HG03097 (cell line): ENCODE measurements around the gene ZSCAN5A.
"Not testable (repeated sequence)": the region's sequence is repeated elsewhere in the genome, so short reads cannot be mapped to it uniquely, and the experiment has no call there.

Experiments used
- ATAC-seq: cut with Tn5 transposase; IDR thresholded peaks from one replicate; pipeline ENCODE4 v1.9.1; 2021; ENCODE audit not compliant: unreplicated experiment, low FRiP score

ZSCAN5A gene

DNA sequence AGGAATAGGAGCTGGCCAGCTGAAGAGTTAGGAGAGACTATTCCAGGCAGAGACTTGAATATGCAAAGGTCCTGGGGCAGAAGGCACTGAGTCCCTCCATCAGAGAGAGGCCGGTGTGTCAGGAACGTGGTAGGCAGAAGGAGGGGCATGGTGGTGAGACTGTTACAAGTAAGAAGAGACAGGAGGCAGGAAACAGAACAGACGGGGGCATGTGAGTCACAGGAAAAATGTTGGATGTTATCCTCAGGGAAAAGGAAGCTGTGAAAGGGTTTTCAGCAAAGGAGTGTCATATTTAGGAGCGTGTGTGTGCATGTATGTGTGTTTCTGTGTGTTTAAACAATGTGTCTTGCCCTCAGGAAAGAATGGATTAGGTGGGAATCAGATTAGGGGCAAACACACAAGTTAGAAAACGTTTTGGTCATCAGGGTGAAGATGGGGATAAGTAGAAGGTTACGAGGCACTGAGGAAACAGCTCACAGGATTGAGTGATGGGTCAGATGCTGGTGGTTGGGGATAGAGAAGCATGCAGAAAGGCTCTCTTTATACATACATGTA lies 41.0 kb downstream of the ZSCAN5A start:
- ATAC-seq: no peak

DNA sequence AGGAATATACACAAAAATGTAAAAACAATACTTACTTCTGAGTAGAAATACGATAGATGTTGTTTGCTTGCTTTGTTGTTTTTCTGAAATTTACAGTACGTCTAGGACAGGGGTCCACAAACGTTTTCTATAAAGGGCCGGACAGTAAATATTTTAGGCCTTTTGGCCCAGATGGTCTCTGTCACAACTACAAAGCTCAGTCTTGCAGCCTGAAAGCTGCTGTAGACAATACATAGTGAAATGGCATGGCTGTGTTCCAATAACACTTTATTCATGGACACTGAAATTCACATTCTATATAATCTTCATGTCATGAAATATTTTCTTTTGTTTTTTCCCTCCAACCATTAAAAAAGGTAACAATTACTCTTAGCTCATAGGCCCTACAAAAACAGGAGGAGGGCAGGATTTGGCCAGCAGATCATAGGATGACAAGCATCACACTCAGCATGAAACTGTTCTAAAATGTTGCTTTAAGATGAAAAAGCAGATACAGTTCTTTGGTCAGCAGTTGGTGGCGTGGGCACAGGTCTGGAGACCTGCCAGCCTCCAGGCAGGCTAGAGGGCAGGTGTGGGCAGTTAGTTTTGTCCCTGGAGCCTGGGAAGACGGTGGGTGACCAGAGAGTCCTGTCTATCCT lies 42.4 kb downstream of the ZSCAN5A start, which contains the start of gene EDDM13:
Gene EDDM13 (plus strand): TSS at position 588 of the 638 bp plus-strand sequence. CDS start 87 bp downstream, outside the sequence.
- ATAC-seq: no peak

DNA sequence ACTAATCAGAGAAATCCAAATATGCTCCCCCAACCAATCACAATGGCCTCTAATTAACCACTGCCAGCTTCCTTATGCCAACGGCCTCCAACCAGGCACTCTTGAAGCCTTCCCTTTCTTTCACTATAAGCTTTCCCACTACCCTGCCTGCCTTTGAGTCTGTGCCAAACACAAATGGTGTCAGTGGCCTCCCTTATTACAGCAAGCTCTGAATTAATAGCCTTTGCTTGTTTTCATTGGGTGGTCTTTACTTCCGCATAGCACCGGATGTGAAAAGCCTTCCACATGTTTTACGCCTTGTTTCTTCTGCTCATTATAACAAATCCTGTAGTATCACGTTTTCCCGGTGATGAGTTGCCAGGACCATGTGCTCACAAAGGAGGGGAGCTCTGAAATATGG lies 43.5 kb downstream of the ZSCAN5A start:
- no peak for ATAC-seq

DNA sequence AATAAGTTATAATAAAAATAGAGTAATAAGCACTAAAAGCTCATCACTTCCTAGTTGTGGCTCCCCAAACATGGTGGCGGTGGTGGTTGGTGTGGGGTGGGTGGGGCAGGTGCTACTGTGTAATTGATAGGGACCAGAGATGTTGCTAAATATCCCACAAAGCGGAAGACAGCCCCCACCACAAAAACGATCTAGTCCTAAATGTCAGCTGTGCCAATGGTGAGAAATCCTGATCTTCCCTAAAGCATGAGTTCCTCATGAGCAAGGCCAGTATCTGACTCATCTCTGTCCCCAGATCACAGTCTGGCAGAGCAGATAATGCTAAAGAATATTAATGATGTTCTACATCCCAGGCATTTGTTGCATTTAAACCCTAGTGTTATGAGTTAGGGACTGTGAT lies 44.0 kb downstream of the ZSCAN5A start:
- no peak for ATAC-seq

DNA sequence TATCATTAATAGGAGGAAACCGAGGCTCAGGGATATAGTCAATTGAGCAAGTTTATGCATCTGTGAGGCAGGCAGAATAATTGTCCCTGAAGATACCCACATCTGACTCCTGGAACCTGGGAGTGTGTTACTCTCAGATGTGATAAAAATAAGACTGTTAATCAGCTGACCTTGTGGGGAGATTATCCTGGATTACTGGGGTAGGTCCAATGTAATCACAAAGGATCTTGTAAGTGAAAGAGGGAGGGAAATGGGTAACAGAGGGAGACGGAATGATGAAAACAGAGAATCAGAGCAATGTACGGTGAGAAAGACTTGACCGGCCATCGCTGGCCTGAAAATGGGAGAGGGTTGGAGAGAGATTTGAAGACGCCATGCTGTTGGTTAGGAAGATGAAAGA lies 45.3 kb downstream of the ZSCAN5A start:
- ATAC-seq: no peak

DNA sequence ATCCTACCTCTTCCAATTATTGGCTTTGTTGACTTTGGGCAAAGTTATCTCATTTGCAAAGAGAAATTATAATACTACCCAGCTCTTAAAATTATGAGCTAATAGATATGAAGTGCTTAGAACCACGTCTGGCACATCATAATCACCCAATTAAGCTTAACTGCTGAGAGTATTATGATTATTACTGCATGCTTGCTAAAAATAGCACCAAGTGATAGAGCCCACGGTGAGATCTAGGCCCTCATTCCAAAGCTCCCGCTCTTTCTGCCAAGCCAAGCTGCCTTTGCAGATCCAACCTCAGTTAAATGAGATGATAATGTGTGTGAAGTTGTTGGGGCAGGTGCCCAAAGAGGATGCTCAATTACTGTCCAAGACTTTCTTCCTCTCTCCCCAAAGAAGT lies 48.6 kb downstream of the ZSCAN5A start:
- ATAC-seq: no peak

DNA sequence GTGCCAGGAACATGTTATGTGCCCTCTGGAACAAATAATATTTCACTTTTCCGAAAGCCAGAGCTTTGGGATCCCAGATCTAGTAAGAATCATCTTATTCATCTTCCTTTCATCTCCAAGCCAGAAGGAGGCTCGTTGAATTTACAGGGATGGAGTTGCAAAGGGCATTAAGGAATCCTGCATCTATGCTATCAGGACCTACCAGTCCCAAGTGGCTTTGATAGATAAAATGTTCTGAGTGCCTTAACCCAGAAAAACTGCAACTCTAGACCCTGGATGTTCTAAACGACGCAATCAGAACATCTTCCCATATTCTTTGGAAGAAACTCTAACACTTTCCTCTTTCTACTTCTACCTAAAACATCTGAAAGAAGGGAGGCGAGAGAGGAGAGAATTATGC lies 51.3 kb downstream of the ZSCAN5A start:
- ATAC-seq: no peak

DNA sequence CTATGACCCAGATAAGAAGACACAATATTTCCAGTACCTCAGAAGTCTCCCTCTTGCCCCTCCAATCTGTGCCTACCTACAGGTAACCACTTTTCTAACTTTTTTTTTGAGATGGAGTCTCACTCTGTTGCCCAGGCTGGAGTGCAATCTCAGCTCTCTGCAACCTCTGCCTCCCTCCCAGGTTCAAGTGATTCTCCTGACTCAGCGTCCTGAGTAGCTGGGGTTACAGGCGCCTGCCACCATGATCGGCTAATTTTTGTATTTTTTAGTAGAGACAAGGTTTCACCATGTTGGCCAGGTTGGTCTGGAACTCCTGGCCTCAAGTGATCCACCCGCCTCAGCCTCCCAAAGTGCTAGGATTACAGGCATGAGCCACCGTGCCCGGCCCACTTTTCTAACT lies 52.7 kb downstream of the ZSCAN5A start:
- ATAC-seq: not testable (repeated sequence)

DNA sequence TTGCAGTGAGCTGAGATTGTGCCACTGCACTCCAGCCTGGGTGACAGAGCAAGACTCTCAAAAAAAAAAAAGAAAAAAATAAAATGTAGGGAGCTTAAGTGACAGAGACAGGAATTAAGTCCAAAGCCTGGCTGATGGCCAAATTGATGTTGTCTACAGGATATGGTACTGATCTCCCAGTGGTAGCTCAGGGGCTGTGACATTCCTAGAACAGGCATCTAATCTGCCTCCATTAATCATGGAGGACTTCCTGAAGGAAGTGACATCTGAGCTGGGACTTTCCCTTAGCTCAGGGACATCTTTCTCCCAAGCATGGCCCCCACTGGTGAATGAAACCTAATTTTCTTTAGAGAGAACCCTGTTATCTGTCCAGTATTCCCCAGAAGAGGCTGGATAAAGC lies 53.5 kb downstream of the ZSCAN5A start:
- no peak for ATAC-seq

DNA sequence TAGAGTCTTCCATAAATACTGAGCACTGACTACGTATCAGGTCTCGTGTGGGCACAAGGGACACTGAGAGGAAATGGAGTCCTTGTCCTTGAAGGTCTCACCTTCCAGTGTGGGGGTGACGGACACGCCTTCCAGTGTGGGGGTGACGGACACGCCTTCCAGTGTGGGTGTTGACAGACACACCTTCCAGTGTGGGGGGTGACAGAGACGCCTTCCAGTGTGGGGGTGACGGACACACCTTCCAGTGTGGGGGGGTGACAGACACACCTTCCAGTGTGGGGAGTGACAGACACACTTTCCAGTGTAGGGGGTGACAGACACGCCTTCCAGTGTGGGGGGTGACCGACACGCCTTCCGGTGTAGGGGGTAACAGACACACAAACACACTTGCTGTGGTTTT lies 56.4 kb downstream of the ZSCAN5A start:
- ATAC-seq: no peak

DNA sequence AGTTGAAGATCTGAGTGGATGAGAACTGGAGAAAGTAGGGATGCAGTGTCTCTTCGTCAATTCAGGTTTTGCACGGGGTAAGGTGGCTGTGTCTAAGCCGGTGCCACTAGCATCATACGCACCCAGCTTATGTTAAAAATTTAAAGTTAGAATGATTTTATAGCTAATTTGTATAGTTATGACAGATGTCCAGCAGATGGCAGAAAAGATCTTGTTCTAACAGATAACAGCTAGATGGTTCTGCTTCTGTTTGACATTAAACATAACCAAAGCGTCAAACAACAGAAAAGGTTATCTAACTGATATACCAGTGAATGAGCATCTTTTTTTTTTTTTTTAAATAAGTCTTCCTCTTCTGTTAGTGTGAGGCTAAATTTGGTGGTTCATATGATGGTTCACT lies 60.9 kb downstream of the ZSCAN5A start:
- ATAC-seq: no peak

DNA sequence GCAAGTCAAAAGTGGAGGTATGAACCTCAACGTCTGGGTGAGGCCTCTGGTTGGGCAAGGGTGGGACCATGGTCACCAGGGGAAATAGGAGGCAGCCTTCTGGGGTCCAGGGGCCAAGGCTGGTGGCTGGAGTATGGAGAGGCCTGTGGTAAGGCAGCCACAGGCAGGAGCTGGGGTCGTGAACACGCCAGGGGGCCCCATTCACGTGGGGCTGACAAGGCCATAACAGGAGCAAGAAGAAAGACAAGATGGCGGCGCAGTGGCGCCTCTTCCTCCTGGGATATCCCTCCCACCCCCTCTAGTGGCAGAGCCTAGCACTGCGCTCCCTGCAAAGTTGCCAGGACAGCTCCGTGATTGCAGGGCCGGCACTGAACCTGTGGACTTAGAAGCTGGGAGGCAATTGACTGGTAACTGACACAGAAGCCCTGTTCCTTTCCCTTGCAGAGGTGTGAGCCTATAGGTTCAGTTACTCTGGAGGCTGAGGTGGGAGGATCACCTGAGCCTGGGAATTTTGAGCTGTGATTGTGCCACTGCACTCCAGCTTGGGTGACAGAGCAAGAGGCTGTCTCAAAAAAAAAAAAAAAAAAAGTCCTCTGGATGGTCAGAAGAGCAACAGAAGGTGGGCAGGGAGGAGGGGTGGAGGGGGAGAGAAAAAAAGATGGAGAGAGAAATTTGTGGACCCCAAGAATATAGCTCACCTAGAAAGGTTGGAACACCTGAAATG lies 61.8 kb downstream of the ZSCAN5A start:
- ATAC-seq: no peak

DNA sequence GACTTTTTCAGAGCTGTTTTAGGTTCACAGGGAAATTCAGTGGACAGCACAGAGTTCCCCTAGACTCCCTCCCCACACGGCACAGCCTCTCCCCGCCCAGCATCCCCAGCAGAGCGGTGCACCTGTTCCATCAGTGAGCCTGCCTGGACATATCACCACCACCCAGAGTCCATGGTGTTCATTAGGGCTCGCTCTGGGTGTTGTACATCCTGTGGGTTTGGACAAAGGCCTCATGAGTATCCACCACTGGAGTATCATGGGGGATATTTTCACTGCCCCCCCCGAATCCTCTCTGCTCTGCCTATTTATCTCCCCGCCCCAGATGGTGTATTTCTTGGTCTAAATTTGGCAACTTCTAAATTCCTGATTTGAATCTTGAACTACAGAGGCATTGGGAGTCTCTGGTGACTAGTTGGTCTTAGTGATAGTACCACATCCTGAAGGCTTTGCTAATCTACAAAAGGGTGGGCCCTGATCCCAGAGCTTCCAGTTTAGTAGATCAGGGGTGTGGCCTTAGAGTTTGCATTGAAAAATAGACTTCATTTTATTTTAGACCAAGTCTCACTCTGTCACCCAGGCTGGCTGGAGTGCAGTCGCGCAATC lies 65.8 kb downstream of the ZSCAN5A start:
- ATAC-seq: not testable (repeated sequence)

DNA sequence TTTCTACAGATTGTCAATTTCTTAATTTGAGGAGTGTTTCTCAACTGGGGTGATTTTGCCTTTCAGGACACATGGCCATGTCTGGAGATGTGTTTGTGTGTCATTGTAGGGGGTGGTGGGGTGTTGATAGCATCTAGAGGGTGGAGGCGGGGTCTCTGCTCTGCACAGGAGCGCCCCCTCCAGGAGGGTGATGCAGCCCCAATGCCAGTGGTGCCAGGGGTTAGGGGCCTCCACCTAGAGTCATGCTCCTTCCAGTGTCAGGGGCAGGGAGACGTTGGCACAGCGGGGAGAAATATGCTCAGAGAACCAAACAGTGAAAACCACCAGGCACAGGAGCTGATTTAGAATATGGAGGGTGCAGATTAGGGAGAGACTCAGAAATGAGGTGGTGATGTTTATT lies 68.9 kb downstream of the ZSCAN5A start:
- not testable (repeated sequence) for ATAC-seq

DNA sequence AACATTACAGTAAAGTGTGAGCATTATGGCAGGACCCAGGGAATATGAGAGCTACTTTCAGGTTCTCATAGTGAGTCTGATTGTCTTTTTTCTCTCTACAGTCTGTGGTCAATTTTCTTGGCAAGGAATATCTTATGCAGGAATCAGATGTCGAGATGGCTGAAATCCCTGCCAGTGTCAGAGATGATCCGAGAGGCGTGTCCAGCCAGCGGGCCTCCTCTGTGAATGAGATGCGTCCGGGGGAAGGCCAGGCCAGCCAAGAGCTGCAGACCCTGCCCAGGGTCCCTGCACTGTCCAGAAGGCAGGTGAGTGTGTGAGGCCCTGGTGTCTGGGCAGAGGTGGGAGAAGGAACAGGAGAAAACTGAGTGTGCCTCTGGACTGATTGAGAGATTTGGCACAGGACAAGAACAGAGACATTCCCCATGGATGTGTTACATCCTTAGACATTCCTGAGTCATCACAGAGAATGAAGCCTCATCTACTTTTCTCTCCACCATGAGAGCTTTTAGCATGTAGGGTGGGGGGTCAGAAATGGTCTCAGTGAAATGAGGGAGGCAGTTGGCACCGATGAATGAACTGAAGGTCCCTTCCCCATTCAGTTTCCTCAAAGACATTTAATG lies 69.4 kb downstream of the ZSCAN5A start:
- ATAC-seq: no peak

DNA sequence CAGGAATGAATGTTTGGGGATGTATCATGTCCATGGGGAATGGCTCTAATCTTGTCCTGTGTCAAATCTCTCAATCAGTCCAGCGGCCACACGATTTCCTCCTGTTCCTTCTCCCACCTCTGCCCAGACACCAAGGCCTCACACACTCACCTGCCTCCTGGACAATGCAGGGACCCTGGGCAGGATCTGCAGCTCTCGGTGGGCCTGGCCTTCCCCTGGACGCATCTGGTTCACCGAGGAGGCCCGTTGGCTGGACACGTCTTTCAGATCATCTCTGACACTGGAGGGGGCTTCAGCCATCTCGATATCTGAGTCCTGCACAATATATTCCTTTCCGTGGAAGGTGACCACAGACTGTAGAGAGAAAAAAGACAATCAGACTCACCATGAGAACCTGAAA lies 91.2 kb downstream of the ZSCAN5A start:
- ATAC-seq: no peak

DNA sequence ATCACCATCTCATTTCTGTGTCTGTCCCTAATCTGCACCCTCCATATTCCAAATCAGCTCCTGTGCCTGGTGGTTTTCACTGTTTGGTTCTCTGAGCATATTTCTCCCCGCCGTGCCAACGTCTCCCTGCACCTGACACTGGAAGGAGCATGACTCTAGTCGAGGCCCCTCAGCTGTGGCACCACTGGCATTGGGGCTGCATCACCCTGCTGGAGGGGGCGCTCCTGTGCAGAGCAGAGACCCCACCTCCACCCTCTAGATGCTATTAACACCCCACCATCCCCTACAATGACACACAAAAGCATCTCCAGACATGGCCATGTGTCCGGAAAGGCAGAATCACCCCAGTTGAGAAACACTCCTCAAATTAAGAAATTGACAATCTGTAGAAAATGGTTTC lies 91.7 kb downstream of the ZSCAN5A start:
- ATAC-seq: no peak

DNA sequence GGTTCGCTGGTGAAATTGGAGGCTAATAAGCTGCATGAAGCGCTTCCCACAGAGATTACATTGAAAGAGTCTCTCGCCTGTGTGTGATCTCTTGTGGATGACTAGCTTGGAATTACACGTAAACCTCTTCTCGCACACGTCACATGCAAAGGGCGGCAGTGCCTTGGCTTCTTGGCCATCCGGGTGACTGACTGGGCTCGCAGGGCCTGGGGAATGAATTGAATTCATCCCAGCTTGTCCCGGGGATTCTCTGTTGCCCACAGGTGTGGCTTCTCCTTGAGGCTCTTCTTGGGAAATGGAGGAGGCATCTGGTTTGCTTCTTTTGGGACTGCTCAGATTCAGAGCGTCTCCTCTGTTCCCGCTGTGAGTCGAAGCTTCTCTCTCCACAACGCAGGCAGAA lies 92.8 kb downstream of the ZSCAN5A start:
- no peak for ATAC-seq

DNA sequence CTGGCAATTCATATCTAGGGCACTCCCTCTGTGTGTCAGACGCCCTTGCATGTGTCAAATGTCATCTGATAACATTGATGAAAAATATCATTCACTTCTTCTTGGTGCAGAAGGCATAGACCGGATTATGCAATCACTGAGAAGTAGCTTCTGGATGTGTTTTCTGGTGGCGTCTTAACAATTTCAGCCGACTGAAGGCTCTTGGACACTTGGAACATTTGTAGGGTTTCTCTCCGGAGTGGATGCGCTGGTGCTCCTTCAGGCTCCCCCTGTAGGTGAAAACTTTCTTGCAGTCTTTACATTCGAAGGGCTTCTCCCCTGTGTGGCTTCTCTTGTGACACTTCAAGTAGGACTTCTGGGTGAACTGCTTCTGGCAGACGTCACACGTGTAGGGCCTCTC lies 93.2 kb downstream of the ZSCAN5A start:
- ATAC-seq: not testable (repeated sequence)

DNA sequence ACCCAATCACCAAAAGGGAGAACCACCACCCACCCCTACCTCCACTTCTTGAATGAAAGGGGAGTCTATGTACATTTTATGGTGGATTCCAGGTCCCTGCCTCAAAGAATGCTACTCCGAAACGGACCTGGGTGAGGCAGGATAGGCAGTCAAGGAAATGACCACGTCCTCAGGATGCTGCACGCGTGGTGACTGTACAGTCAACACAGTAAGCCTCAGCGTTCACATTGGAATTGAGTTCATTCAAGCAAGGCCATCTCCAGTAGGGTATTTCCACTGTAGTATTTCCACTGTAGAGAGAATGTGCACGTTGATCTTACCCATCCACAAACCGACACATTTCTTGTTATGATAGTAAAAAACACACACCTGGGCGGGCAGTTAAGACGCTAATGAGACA lies 95.7 kb downstream of the ZSCAN5A start:
- ATAC-seq: no peak
